Type B pancreatic cell (in vitro differentiated cells): ENCODE measurements around the gene GPHN. TPM values are rescaled to one million over a fixed set of nuclear protein-coding genes. Genes with fewer than 3 reads are reported as not detected.

Source experiments
- DNase-seq: peaks from one replicate; pipeline ENCODE4 v3.0.0; 2021; ENCODE audit warnings: mixed read lengths; ENCODE audit not compliant: unreplicated experiment; ENCODE audit errors: extremely low spot score
- H3K27ac Mint-ChIP-seq: 2 replicates; pipeline ENCODE4 v1.8.0; 2021; ENCODE audit warnings: mild to moderate bottlenecking, mixed read lengths
- H3K27me3 Mint-ChIP-seq: 2 replicates; pipeline ENCODE4 v1.8.0; 2021; ENCODE audit warnings: mixed read lengths
- H3K36me3 Mint-ChIP-seq: 2 replicates; pipeline ENCODE4 v1.8.0; 2021; ENCODE audit warnings: mixed read lengths
- H3K4me1 Mint-ChIP-seq: one replicate; pipeline ENCODE4 v1.8.0; 2021; ENCODE audit warnings: mixed read lengths; ENCODE audit not compliant: unreplicated experiment
- H3K4me3 Mint-ChIP-seq: 2 replicates; pipeline ENCODE4 v1.8.0; 2021; ENCODE audit warnings: mild to moderate bottlenecking, mixed read lengths
- H3K9me3 Mint-ChIP-seq: 2 replicates; pipeline ENCODE4 v1.8.0; 2021; ENCODE audit warnings: mixed read lengths
- total RNA-seq: library from RNA; stranded (reverse); gene quantifications from 2 replicates; pipeline ENCODE4 v1.2.1, GENCODE V29; 2021; ENCODE audit warnings: low replicate concordance
- TF ChIP-seq, protein P1 (sequence below): fragments of 200-600 bp; sonication (generic); conservative IDR thresholded peaks from 2 replicates; pipeline ENCODE4 v1.5.0; 2021; ENCODE audit warnings: antibody characterized with exemption, mild to moderate bottlenecking

The GPHN gene
- total RNA-seq, 1 donor from 2014 or later, result 38.9 TPM

DNA sequence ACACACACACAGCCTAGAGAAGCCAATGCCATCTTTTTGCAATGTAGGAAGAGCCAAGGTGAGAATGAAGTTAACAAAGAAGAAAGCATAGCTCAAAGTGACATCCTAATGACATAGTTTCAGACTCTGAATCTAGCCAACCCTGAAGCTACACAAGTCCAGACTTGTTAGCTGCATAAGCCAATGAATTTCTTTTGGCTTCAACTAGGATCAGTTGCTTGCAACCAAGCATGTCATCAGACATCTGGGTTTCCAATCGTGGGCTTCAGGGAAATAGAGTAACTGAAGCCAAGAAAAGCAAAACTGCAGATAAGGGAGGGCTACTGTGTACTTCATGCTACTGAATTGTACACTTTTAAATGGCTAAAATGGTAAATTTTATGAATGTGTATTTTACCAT, 4.4 kb upstream of the GPHN start:
- TF ChIP-seq, protein P1, sequence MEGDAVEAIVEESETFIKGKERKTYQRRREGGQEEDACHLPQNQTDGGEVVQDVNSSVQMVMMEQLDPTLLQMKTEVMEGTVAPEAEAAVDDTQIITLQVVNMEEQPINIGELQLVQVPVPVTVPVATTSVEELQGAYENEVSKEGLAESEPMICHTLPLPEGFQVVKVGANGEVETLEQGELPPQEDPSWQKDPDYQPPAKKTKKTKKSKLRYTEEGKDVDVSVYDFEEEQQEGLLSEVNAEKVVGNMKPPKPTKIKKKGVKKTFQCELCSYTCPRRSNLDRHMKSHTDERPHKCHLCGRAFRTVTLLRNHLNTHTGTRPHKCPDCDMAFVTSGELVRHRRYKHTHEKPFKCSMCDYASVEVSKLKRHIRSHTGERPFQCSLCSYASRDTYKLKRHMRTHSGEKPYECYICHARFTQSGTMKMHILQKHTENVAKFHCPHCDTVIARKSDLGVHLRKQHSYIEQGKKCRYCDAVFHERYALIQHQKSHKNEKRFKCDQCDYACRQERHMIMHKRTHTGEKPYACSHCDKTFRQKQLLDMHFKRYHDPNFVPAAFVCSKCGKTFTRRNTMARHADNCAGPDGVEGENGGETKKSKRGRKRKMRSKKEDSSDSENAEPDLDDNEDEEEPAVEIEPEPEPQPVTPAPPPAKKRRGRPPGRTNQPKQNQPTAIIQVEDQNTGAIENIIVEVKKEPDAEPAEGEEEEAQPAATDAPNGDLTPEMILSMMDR, result no peak
- no peaks in the 10 kb centered on the region for H3K36me3 Mint-ChIP-seq
- H3K27ac Mint-ChIP-seq, result no peak overlapping the region
- H3K9me3 Mint-ChIP-seq, result no peaks in the 10 kb centered on the region
- H3K4me1 Mint-ChIP-seq, result peaks cover 5% of the 10 kb centered on the region
- no peak for DNase-seq
- H3K4me3 Mint-ChIP-seq, result no peak overlapping the region
- H3K27me3 Mint-ChIP-seq, result no peaks in the 10 kb centered on the region

DNA sequence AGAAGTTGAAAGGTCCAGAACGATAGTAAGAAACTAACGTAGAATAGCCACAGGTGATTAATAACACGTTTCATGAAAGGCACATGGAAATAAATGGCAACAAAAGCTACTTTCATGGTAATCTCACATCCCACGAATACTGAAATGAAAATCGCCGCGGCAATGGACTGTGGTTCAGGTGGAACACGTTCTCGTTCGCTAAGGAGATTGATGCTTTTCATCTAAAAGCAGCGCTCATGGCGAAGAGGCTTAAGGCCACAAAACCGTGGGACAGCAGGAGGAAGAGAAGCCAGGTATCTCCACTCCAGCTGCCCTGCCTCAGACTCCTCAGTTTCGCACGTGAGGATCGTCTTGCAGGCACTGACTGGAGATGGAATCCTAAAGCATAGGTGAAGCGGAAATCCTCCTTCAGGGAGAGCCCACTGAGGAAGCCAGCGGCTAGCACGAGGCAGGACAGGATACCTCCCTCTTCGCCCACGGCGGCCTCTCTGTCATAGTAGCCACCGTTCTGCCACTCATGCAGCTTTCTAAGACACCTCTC, 696 bp upstream of the GPHN start:
- Mint-ChIP-seq H3K4me3 (peak overlapping the region; percentile 97), H3K9me3 (no peaks in the 10 kb centered on the region), H3K27ac (peak overlapping the region; percentile 94), H3K27me3 (peaks cover 16% of the 10 kb centered on the region), H3K36me3 (peaks cover 4% of the 10 kb centered on the region), H3K4me1 (peaks cover 20% of the 10 kb centered on the region)
- TF ChIP-seq, protein P1, result no peak
- DNase-seq, result no peak

DNA sequence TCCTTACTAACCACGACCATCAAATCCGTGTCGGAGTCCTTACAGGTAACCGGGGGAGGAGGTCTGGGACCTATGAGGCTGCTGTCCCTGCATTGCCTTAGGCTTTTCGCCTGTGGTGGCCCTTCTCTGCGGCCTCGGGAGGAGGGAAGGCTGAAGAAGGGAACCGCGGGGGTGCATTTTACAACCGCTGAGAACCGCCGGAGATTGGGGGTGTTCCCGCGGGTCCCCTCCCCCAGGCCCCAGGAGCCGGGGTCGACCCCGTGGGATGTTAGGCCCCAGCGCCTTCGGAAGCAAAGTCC, 549 bp downstream of the GPHN start:
- Mint-ChIP-seq H3K4me3 (peak overlapping the region; percentile 97), H3K27me3 (peaks cover 19% of the 10 kb centered on the region), H3K27ac (peak overlapping the region; percentile 94), H3K36me3 (peaks cover 4% of the 10 kb centered on the region), H3K4me1 (peaks cover 20% of the 10 kb centered on the region), H3K9me3 (no peaks in the 10 kb centered on the region)
- DNase-seq, result no peak
- TF ChIP-seq, protein P1, result no peak

DNA sequence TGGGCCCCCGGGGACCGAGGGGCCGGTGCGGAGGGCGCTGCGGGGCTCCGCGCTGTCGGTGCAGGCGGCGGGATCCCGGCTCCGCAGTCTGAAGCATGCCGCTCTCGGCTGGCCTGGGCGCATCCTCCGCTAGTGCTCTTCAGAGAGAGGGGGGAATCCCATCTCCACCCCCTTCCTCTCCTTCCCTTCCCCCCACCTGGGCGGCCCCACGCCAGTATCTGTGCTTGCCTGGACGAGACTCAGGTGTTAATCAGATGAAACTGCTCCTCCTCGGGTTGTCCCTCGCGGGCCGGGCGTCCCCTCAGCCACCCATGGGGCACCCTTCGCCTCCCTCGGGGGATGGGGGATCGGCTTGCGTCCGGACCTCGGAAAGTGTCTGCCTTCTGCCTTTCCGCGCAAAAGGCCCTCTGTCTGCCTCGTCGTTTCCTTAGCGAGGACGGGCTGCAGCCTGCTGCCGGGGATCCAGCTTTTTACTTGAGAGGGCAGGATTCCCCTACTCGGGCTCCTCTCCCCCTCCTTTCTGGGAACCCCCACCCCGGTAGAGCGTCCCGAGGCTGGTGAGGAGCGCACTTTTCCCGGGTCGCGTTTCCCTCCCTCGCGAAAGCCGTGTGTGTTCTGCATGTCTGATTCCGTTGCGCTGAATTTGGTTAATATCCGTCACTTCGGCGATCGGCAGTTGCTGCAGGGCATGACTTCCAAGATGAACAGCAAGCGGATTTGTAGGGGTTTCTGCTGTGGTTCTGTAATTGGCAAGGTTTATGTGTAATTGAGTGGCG, 1.1 kb downstream of the GPHN start:
- Mint-ChIP-seq H3K4me1 (peaks cover 20% of the 10 kb centered on the region), H3K4me3 (peak overlapping the region; percentile 89), H3K27me3 (peaks cover 19% of the 10 kb centered on the region), H3K27ac (peak overlapping the region; percentile 52), H3K36me3 (peaks cover 4% of the 10 kb centered on the region), H3K9me3 (no peaks in the 10 kb centered on the region)
- TF ChIP-seq, protein P1, result no peak
- DNase-seq, result peak; percentile 72

DNA sequence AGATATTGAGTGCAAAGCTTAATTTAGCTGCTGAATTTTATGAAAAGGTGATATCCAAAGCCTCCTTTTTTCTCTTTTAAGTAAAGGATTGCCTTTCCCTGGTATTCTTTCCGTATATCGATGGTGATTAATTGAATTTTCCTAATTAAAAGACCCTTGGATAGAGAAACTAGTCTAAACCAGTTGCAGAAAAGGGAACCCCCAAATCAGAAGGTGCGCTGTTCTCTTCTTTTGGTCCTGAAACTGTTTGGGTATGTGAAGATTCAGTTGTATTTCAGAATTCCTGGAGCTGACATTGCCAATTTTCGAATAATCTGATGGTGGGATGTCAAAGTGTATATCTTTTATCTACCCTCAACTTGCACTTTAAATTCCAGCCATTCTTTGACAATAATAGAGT, 1.9 kb downstream of the GPHN start:
- TF ChIP-seq, protein P1, result no peak
- Mint-ChIP-seq H3K36me3 (peaks cover 4% of the 10 kb centered on the region), H3K9me3 (no peaks in the 10 kb centered on the region), H3K27me3 (peaks cover 19% of the 10 kb centered on the region), H3K27ac (no peak overlapping the region), H3K4me1 (peaks cover 20% of the 10 kb centered on the region), H3K4me3 (peak overlapping the region; percentile 89)
- DNase-seq, result no peak
